ENCODE results near the gene IRS4. TPM values are rescaled to one million over a fixed set of nuclear protein-coding genes. Genes with fewer than 3 reads are reported as not detected.

The IRS4 gene
- not detected for total RNA-seq

DNA sequence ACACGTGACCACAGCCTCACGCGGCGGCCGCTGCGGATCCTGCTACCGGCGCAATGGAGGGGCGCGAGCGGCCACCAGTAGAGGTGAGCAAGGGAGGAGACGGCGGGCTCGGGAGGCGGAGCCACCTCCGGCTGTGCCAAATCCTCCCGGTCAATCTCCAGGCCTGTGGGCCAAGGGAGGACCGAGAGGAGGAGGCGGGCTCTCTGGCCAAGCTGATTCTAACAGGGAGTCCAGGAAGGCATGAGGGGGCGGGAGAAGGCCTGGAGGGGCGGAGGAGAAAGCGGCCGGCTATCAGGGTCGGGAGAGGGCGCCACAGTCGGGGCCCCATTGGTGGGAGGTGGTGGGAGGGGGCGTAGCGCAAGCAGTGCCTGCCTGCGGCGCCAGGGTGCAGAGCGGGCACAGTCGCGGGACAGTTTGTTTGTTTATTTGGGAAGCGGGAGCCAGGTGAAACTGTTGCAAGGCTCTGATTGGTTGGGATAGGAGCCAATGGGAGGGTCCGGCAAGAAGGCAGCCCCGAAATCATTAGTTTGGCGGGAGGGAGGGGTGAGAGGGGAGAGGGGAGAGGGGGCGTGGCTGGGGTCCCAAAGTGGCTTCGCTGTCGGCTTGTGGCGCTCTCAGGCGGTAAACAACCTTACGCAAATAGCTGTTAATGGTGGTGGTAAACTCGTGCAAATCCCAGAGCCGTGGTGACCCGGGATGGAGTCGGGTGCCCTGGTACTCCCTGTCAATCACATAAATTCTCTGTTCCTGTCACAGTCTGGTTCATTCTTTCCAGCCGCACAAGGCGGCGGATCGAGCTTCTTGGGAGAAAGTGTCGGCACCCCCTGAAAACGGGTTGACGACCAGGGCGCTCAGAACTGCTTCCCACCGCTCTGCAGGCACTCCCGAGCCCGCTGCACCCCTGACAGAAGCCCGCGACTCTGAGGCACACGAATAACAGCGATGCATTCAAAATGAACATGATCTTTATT, at the start of gene IRS4:
IRS4 (minus strand) TSS at position 55 of the 971 bp plus-strand sequence.
- Histone ChIP-seq H3K36me3 (no peaks in the 10 kb centered on the region), H3K4me3 (peak within 1 kb of the TSS; percentile 34 to 59), H3K4me1 (peaks cover 0 to 3% of the 10 kb centered on the region in 2 donors), H3K9me3 (no peaks in the 10 kb centered on the region), H3K27me3 (peaks cover 4% of the 10 kb centered on the region), H3K27ac (no peak within 1 kb of the TSS)
- TF ChIP-seq, protein P1, sequence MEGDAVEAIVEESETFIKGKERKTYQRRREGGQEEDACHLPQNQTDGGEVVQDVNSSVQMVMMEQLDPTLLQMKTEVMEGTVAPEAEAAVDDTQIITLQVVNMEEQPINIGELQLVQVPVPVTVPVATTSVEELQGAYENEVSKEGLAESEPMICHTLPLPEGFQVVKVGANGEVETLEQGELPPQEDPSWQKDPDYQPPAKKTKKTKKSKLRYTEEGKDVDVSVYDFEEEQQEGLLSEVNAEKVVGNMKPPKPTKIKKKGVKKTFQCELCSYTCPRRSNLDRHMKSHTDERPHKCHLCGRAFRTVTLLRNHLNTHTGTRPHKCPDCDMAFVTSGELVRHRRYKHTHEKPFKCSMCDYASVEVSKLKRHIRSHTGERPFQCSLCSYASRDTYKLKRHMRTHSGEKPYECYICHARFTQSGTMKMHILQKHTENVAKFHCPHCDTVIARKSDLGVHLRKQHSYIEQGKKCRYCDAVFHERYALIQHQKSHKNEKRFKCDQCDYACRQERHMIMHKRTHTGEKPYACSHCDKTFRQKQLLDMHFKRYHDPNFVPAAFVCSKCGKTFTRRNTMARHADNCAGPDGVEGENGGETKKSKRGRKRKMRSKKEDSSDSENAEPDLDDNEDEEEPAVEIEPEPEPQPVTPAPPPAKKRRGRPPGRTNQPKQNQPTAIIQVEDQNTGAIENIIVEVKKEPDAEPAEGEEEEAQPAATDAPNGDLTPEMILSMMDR (IDR thresholded peaks at IDR 0.05) = no peak
- no peak for DNase-seq (ENCODE audit: low spot score in 2 of 2)
- intact Hi-C loops (cut with DNase I) = no loop called here

DNA sequence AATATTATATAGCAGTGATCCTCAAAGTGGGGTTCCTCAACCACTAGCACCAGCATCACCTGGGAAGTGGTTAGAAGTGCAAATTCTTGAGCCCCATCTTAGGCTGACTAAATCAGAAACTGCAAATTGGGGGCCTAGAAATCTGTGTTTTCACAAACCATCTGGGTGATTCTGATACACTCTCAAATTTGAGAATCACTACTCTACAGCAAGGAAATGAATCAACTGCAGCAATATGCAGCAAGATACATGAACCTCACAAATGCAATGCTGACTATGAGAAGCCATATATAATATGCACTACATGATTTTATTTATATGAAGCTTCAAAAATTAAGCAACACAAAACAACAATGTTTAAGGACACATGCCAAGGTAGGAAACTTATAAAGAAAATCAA, 36.2 kb upstream of the IRS4 start:
- no peak for DNase-seq (ENCODE audit: low spot score in 2 of 2)
- Histone ChIP-seq H3K27ac (no peak overlapping the region), H3K9me3 (peaks cover 0 to 3% of the 10 kb centered on the region in 2 donors), H3K4me3 (no peak overlapping the region), H3K36me3 (no peaks in the 10 kb centered on the region), H3K4me1 (no peaks in the 10 kb centered on the region), H3K27me3 (no peaks in the 10 kb centered on the region)
- intact Hi-C loops (cut with DNase I) = no loop called here
- TF ChIP-seq, protein P1 (IDR thresholded peaks at IDR 0.05) = no peak

DNA sequence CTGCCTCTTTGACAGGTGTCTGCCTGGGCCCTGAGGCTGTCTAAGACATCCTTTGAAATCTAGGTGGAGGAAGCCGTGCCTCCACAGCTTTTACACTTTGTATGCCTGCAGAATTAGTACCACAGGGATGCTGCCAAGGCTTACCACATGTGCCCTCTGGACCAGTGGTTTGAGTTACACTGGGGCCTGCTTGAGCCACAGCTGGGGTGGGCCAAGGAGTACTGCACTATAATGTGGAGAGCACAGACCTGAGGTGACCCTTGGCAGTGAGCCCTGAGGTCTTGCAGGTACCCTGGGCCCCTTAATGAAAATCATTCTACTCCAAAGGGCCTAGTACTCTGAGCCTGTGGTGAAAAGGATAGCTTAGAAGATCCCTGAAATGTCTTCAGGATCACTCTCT, 27.2 kb upstream of the IRS4 start:
- H3K36me3 ChIP-seq = no peaks in the 10 kb centered on the region
- H3K9me3 ChIP-seq = no peaks in the 10 kb centered on the region
- no peak for DNase-seq (ENCODE audit: low spot score in 2 of 2)
- TF ChIP-seq, protein P1 (IDR thresholded peaks at IDR 0.05) = no peak
- no peaks in the 10 kb centered on the region for H3K4me1 ChIP-seq
- H3K27ac ChIP-seq = no peak overlapping the region
- no peaks in the 10 kb centered on the region for H3K27me3 ChIP-seq
- no peak overlapping the region for H3K4me3 ChIP-seq
- intact Hi-C loops (cut with DNase I) = no loop called here

DNA sequence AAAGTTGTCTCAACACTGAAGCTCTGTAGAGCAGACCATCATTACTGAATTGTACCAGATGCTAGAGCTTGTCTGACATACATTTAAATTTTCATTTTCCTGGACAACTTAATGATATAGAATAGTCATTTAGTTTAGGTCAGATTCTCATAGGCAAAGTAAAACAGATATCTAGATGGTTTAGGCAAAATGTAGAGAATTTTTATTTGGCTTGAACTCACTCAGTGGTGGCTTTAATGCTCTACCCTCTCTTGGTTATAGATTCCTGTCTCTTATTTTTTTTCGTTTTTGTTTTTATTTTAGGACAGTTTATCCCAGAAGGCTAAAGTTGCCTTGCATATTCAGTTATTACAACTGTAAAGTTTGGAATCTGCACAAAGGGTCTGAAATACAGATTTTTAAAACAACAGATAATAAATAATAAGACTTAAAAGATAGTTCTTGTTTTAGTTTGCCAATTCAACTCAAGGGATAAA, 4.0 kb upstream of the IRS4 start:
- H3K4me3 ChIP-seq = no peak overlapping the region
- no peak overlapping the region for H3K27ac ChIP-seq
- no peaks in the 10 kb centered on the region for H3K36me3 ChIP-seq
- no peak for DNase-seq (ENCODE audit: low spot score in 2 of 2)
- TF ChIP-seq, protein P1 (IDR thresholded peaks at IDR 0.05) = no peak
- peaks cover 0 to 3% of the 10 kb centered on the region in 2 donors for H3K4me1 ChIP-seq
- H3K27me3 ChIP-seq = peaks cover 4% of the 10 kb centered on the region
- no peaks in the 10 kb centered on the region for H3K9me3 ChIP-seq
- intact Hi-C loops (cut with DNase I) = no loop called here

DNA sequence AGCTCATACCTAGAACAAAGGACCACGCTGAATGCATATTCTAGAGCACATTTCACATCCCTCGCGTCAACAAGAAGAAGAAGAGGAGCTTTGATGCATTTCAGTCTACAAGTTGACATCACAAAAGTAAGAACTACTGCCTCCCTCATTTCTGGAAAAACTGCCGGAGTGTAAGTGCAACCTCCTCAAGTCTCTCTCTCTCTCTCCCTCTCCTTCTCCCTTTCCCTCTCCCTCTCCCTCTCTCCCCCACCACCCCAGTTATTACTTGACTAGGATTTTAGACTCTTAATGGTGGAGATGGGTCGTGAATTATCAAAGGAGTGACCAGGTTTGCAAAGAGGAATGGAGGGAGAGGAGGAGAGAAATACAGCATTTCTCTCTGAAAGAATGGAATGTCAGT, 1.4 kb upstream of the IRS4 start:
- TF ChIP-seq, protein P1 (IDR thresholded peaks at IDR 0.05) = no peak
- Histone ChIP-seq H3K9me3 (no peaks in the 10 kb centered on the region), H3K27ac (no peak overlapping the region), H3K36me3 (no peaks in the 10 kb centered on the region), H3K4me1 (peaks cover 0 to 3% of the 10 kb centered on the region in 2 donors), H3K27me3 (peaks cover 4% of the 10 kb centered on the region), H3K4me3 (no peak overlapping the region)
- DNase-seq (ENCODE audit: low spot score in 2 of 2) = no peak
- intact Hi-C loops (cut with DNase I) = no loop called here
